IPS-15b (cell line): Measurements from ENCODE around the gene UNC5A.

Source experiments
- H3K27me3 ChIP-seq: one replicate; pipeline ENCODE4 v1.6.1; 2013; ENCODE audit warnings: low read length; ENCODE audit not compliant: control insufficient read depth, insufficient read depth
- H3K36me3 ChIP-seq: one replicate; pipeline ENCODE4 v1.6.1; 2013; ENCODE audit warnings: low read length; ENCODE audit not compliant: control insufficient read depth, insufficient read depth
- H3K4me1 ChIP-seq: one replicate; pipeline ENCODE4 v1.6.1; 2013; ENCODE audit warnings: mild to moderate bottlenecking, low read length; ENCODE audit not compliant: control insufficient read depth, insufficient read depth
- H3K4me3 ChIP-seq: one replicate; pipeline ENCODE4 v1.5.1; 2013; ENCODE audit warnings: low read depth, low read length
- H3K9ac ChIP-seq: one replicate; pipeline ENCODE4 v1.6.1; 2013; ENCODE audit warnings: low read depth, mild to moderate bottlenecking, low read length
- H3K9me3 ChIP-seq: one replicate; pipeline ENCODE4 v1.6.1; 2013; ENCODE audit warnings: mild to moderate bottlenecking, low read length; ENCODE audit not compliant: control insufficient read depth, insufficient read depth

The UNC5A gene

GRCh38 chr5:176796970-176797369, 13.4 kb upstream of the UNC5A start:
- H3K4me1 ChIP-seq: no peaks in the 10 kb centered on the region
- no peak overlapping the region for H3K4me3 ChIP-seq
- no peak overlapping the region for H3K9ac ChIP-seq
- no peaks in the 10 kb centered on the region for H3K9me3 ChIP-seq
- no peaks in the 10 kb centered on the region for H3K27me3 ChIP-seq
- H3K36me3 ChIP-seq: no peaks in the 10 kb centered on the region

- Histone ChIP-seq H3K27me3 (no peaks in the 10 kb centered on the region), H3K9ac (no peak overlapping the region), H3K4me3 (no peak overlapping the region), H3K9me3 (no peaks in the 10 kb centered on the region), H3K4me1 (no peaks in the 10 kb centered on the region), H3K36me3 (no peaks in the 10 kb centered on the region)
Measured at GRCh38 chr5:176797456-176798050, 12.8 kb upstream of the UNC5A start.

GRCh38 chr5:176798086-176798876, 12.1 kb upstream of the UNC5A start:
- Histone ChIP-seq H3K9me3 (no peaks in the 10 kb centered on the region), H3K4me3 (no peak overlapping the region), H3K36me3 (no peaks in the 10 kb centered on the region), H3K4me1 (no peaks in the 10 kb centered on the region), H3K9ac (no peak overlapping the region), H3K27me3 (no peaks in the 10 kb centered on the region)

- no peak overlapping the region for H3K4me3 ChIP-seq
- H3K4me1 ChIP-seq: no peaks in the 10 kb centered on the region
- H3K9me3 ChIP-seq: no peaks in the 10 kb centered on the region
- H3K27me3 ChIP-seq: no peaks in the 10 kb centered on the region
- H3K9ac ChIP-seq: no peak overlapping the region
- H3K36me3 ChIP-seq: no peaks in the 10 kb centered on the region
Measured at GRCh38 chr5:176798949-176799348, 11.4 kb upstream of the UNC5A start.

- H3K9ac ChIP-seq: no peak overlapping the region
- H3K27me3 ChIP-seq: no peaks in the 10 kb centered on the region
- H3K4me1 ChIP-seq: no peaks in the 10 kb centered on the region
- H3K4me3 ChIP-seq: no peak overlapping the region
- no peaks in the 10 kb centered on the region for H3K36me3 ChIP-seq
- no peaks in the 10 kb centered on the region for H3K9me3 ChIP-seq
Measured at GRCh38 chr5:176799488-176799887, 10.9 kb upstream of the UNC5A start.

GRCh38 chr5:176800024-176800423, 10.3 kb upstream of the UNC5A start:
- no peaks in the 10 kb centered on the region for H3K36me3 ChIP-seq
- no peaks in the 10 kb centered on the region for H3K9me3 ChIP-seq
- no peak overlapping the region for H3K9ac ChIP-seq
- no peak overlapping the region for H3K4me3 ChIP-seq
- H3K27me3 ChIP-seq: no peaks in the 10 kb centered on the region
- no peaks in the 10 kb centered on the region for H3K4me1 ChIP-seq

GRCh38 chr5:176802116-176802784, 8.1 kb upstream of the UNC5A start:
- no peaks in the 10 kb centered on the region for H3K36me3 ChIP-seq
- no peak overlapping the region for H3K4me3 ChIP-seq
- H3K9ac ChIP-seq: no peak overlapping the region
- H3K4me1 ChIP-seq: no peaks in the 10 kb centered on the region
- H3K27me3 ChIP-seq: peaks cover 7% of the 10 kb centered on the region
- no peaks in the 10 kb centered on the region for H3K9me3 ChIP-seq

- H3K4me3 ChIP-seq: no peak overlapping the region
- H3K27me3 ChIP-seq: peaks cover 16% of the 10 kb centered on the region
- H3K4me1 ChIP-seq: no peaks in the 10 kb centered on the region
- H3K9me3 ChIP-seq: no peaks in the 10 kb centered on the region
- no peaks in the 10 kb centered on the region for H3K36me3 ChIP-seq
- no peak overlapping the region for H3K9ac ChIP-seq
Measured at GRCh38 chr5:176803068-176803942, 7.1 kb upstream of the UNC5A start.

- no peaks in the 10 kb centered on the region for H3K36me3 ChIP-seq
- H3K4me1 ChIP-seq: no peaks in the 10 kb centered on the region
- H3K27me3 ChIP-seq: peaks cover 23% of the 10 kb centered on the region
- no peaks in the 10 kb centered on the region for H3K9me3 ChIP-seq
- no peak overlapping the region for H3K4me3 ChIP-seq
- H3K9ac ChIP-seq: no peak overlapping the region
Measured at GRCh38 chr5:176803943-176804498, 6.3 kb upstream of the UNC5A start.

- Histone ChIP-seq H3K4me3 (no peak overlapping the region), H3K9me3 (no peaks in the 10 kb centered on the region), H3K9ac (no peak overlapping the region), H3K27me3 (peaks cover 34% of the 10 kb centered on the region), H3K36me3 (no peaks in the 10 kb centered on the region), H3K4me1 (no peaks in the 10 kb centered on the region)
Measured at GRCh38 chr5:176806137-176806536, 4.2 kb upstream of the UNC5A start.

- Histone ChIP-seq H3K9ac (no peak overlapping the region), H3K36me3 (no peaks in the 10 kb centered on the region), H3K4me3 (peak overlapping the region; percentile 66), H3K4me1 (no peaks in the 10 kb centered on the region), H3K9me3 (no peaks in the 10 kb centered on the region), H3K27me3 (peaks cover 49% of the 10 kb centered on the region)
Measured at GRCh38 chr5:176809544-176810080, 747 bp upstream of the UNC5A start.
